ENCODE data around the gene KMT2C. TPM values are rescaled to one million over a fixed set of nuclear protein-coding genes. Genes with fewer than 3 reads are reported as not detected.
"Not testable (repeated sequence)": the region's sequence is repeated elsewhere in the genome, so short reads cannot be mapped to it uniquely, and the experiment has no call there.

The KMT2C gene
- total and polyA plus RNA-seq, 4 donors, result 28.3 to 74.3 (median 51.9) TPM

GRCh38 chr7:152432735-152433134 lies 3.1 kb downstream of the KMT2C start:
- H3K27me3 ChIP-seq (ENCODE audit: control insufficient read depth, insufficient read depth, low read length); H3K9me3 ChIP-seq (ENCODE audit: control insufficient read depth, insufficient read depth, low read length); H3K36me3 ChIP-seq (ENCODE audit: control insufficient read depth, insufficient read depth, low read length); H3K4me3 ChIP-seq (ENCODE audit: low read depth, low read length); H3K4me1 ChIP-seq (ENCODE audit: control insufficient read depth, insufficient read depth, low read length); DNase-seq (ENCODE audit: low read depth in 4 of 6, low spot score in 6 of 6); H3K27ac ChIP-seq (ENCODE audit: low read depth, low read length): not testable (repeated sequence)
- 67% methylated on average over 3 of the region's 10 CpGs for WGBS (ENCODE audit: insufficient coverage)

GRCh38 chr7:152430854-152431253 lies 4.9 kb downstream of the KMT2C start:
- no peak overlapping the region for H3K27ac ChIP-seq (ENCODE audit: low read depth, low read length)
- DNase-seq (ENCODE audit: low read depth in 4 of 6, low spot score in 6 of 6), result no peak
- no peaks in the 10 kb centered on the region for H3K36me3 ChIP-seq (ENCODE audit: control insufficient read depth, insufficient read depth, low read length)
- no peaks in the 10 kb centered on the region for H3K27me3 ChIP-seq (ENCODE audit: control insufficient read depth, insufficient read depth, low read length)
- no peak overlapping the region for H3K4me3 ChIP-seq (ENCODE audit: low read depth, low read length)
- WGBS (ENCODE audit: insufficient coverage), result no CpG with 5 or more reads among the region's 3 CpGs
- peaks cover 6% of the 10 kb centered on the region for H3K4me1 ChIP-seq (ENCODE audit: control insufficient read depth, insufficient read depth, low read length)
- no peaks in the 10 kb centered on the region for H3K9me3 ChIP-seq (ENCODE audit: control insufficient read depth, insufficient read depth, low read length)

GRCh38 chr7:152430118-152430517 lies 5.7 kb downstream of the KMT2C start:
- not testable (repeated sequence) for H3K4me3 ChIP-seq (ENCODE audit: low read depth, low read length); DNase-seq (ENCODE audit: low read depth in 4 of 6, low spot score in 6 of 6); H3K4me1 ChIP-seq (ENCODE audit: control insufficient read depth, insufficient read depth, low read length); H3K27me3 ChIP-seq (ENCODE audit: control insufficient read depth, insufficient read depth, low read length); H3K27ac ChIP-seq (ENCODE audit: low read depth, low read length); H3K9me3 ChIP-seq (ENCODE audit: control insufficient read depth, insufficient read depth, low read length); H3K36me3 ChIP-seq (ENCODE audit: control insufficient read depth, insufficient read depth, low read length)
- WGBS (ENCODE audit: insufficient coverage), result no CpG with 5 or more reads among the region's 5 CpGs

- Histone ChIP-seq H3K27ac (ENCODE audit: low read depth, low read length) (no peak overlapping the region), H3K4me3 (ENCODE audit: low read depth, low read length) (no peak overlapping the region), H3K36me3 (ENCODE audit: control insufficient read depth, insufficient read depth, low read length) (no peaks in the 10 kb centered on the region), H3K4me1 (ENCODE audit: control insufficient read depth, insufficient read depth, low read length) (no peaks in the 10 kb centered on the region), H3K9me3 (ENCODE audit: control insufficient read depth, insufficient read depth, low read length) (peaks cover 5% of the 10 kb centered on the region), H3K27me3 (ENCODE audit: control insufficient read depth, insufficient read depth, low read length) (no peaks in the 10 kb centered on the region)
- DNase-seq (ENCODE audit: low read depth in 4 of 6, low spot score in 6 of 6), result no peak
- 91% methylated on average over 5 of the region's 8 CpGs for WGBS (ENCODE audit: insufficient coverage)
Measured at GRCh38 chr7:152424348-152425108, 11.3 kb downstream of the KMT2C start.

GRCh38 chr7:152423991-152424347 lies 11.8 kb downstream of the KMT2C start:
- Histone ChIP-seq H3K4me3 (ENCODE audit: low read depth, low read length) (no peak overlapping the region), H3K27ac (ENCODE audit: low read depth, low read length) (no peak overlapping the region), H3K27me3 (ENCODE audit: control insufficient read depth, insufficient read depth, low read length) (no peaks in the 10 kb centered on the region), H3K9me3 (ENCODE audit: control insufficient read depth, insufficient read depth, low read length) (peaks cover 5% of the 10 kb centered on the region), H3K36me3 (ENCODE audit: control insufficient read depth, insufficient read depth, low read length) (no peaks in the 10 kb centered on the region), H3K4me1 (ENCODE audit: control insufficient read depth, insufficient read depth, low read length) (no peaks in the 10 kb centered on the region)
- no CpG with 5 or more reads among the region's 3 CpGs for WGBS (ENCODE audit: insufficient coverage)
- DNase-seq (ENCODE audit: low read depth in 4 of 6, low spot score in 6 of 6), result no peak

- WGBS (ENCODE audit: insufficient coverage), result 96% methylated on average over 3 of the region's 4 CpGs
- H3K36me3 ChIP-seq (ENCODE audit: control insufficient read depth, insufficient read depth, low read length); H3K27me3 ChIP-seq (ENCODE audit: control insufficient read depth, insufficient read depth, low read length); H3K27ac ChIP-seq (ENCODE audit: low read depth, low read length); DNase-seq (ENCODE audit: low read depth in 4 of 6, low spot score in 6 of 6); H3K4me1 ChIP-seq (ENCODE audit: control insufficient read depth, insufficient read depth, low read length); H3K9me3 ChIP-seq (ENCODE audit: control insufficient read depth, insufficient read depth, low read length); H3K4me3 ChIP-seq (ENCODE audit: low read depth, low read length): not testable (repeated sequence)
Measured at GRCh38 chr7:152423171-152423570, 12.6 kb downstream of the KMT2C start.

- not testable (repeated sequence) for H3K36me3 ChIP-seq (ENCODE audit: control insufficient read depth, insufficient read depth, low read length); H3K4me1 ChIP-seq (ENCODE audit: control insufficient read depth, insufficient read depth, low read length); H3K27me3 ChIP-seq (ENCODE audit: control insufficient read depth, insufficient read depth, low read length); H3K27ac ChIP-seq (ENCODE audit: low read depth, low read length); DNase-seq (ENCODE audit: low read depth in 4 of 6, low spot score in 6 of 6); H3K9me3 ChIP-seq (ENCODE audit: control insufficient read depth, insufficient read depth, low read length); H3K4me3 ChIP-seq (ENCODE audit: low read depth, low read length)
Measured at GRCh38 chr7:152420950-152421349, 14.9 kb downstream of the KMT2C start.

- WGBS (ENCODE audit: insufficient coverage), result 100% methylated on average over 1 of the region's 5 CpGs
- H3K4me3 ChIP-seq (ENCODE audit: low read depth, low read length), result no peak overlapping the region
- H3K27me3 ChIP-seq (ENCODE audit: control insufficient read depth, insufficient read depth, low read length), result no peaks in the 10 kb centered on the region
- no peak for DNase-seq (ENCODE audit: low read depth in 4 of 6, low spot score in 6 of 6)
- H3K4me1 ChIP-seq (ENCODE audit: control insufficient read depth, insufficient read depth, low read length), result no peaks in the 10 kb centered on the region
- no peak overlapping the region for H3K27ac ChIP-seq (ENCODE audit: low read depth, low read length)
- no peaks in the 10 kb centered on the region for H3K36me3 ChIP-seq (ENCODE audit: control insufficient read depth, insufficient read depth, low read length)
- peaks cover 5% of the 10 kb centered on the region for H3K9me3 ChIP-seq (ENCODE audit: control insufficient read depth, insufficient read depth, low read length)
Measured at GRCh38 chr7:152419473-152420429, 16.1 kb downstream of the KMT2C start.

- Histone ChIP-seq H3K36me3 (ENCODE audit: control insufficient read depth, insufficient read depth, low read length) (no peaks in the 10 kb centered on the region), H3K9me3 (ENCODE audit: control insufficient read depth, insufficient read depth, low read length) (peaks cover 3% of the 10 kb centered on the region), H3K27ac (ENCODE audit: low read depth, low read length) (no peak overlapping the region), H3K4me3 (ENCODE audit: low read depth, low read length) (no peak overlapping the region), H3K4me1 (ENCODE audit: control insufficient read depth, insufficient read depth, low read length) (peaks cover 3% of the 10 kb centered on the region), H3K27me3 (ENCODE audit: control insufficient read depth, insufficient read depth, low read length) (no peaks in the 10 kb centered on the region)
- no CpG with 5 or more reads among the region's 2 CpGs for WGBS (ENCODE audit: insufficient coverage)
- DNase-seq (ENCODE audit: low read depth in 4 of 6, low spot score in 6 of 6), result no peak
Measured at GRCh38 chr7:152414779-152415178, 21.0 kb downstream of the KMT2C start.
